Epithelial cell of prostate (primary cell): ENCODE measurements around the gene ZDHHC20.
"Not testable (repeated sequence)": the region's sequence is repeated elsewhere in the genome, so short reads cannot be mapped to it uniquely, and the experiment has no call there.

Experiments
- DNase-seq: peaks from one replicate; pipeline ENCODE4 v3.0.0-alpha.2; 2011; ENCODE audit warnings: low read depth, low spot score
- H3K27ac ChIP-seq: fragments of 450-650 bp; 2 replicates; pipeline ENCODE4 v1.5.1; 2017; ENCODE audit warnings: mild to moderate bottlenecking

The ZDHHC20 gene

GRCh38 chr13:21443171-21443570 is 15.9 kb downstream of the ZDHHC20 start:
- DNase-seq, result no peak
- no peak overlapping the region for H3K27ac ChIP-seq

DNA sequence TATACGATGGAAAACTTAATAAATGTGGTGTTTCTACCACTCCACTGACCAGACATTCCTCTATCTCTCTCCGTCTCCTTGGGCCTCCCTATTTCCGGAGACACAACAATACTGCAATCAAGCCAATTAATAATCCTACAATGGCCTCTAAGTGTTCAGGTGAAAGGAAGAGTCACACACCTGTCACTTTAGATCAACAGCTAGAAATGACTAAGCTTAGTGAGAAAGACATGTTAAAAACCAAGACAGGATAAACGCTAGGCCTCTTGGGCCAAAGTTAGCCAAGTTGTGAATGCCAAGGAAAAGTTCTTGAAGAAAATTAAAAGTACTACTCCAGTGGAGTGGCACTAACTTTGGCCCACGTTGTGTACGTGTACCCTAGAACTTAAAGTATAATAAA is 22.5 kb downstream of the ZDHHC20 start:
- DNase-seq, result no peak
- peak overlapping the region; percentile 63 for H3K27ac ChIP-seq

DNA sequence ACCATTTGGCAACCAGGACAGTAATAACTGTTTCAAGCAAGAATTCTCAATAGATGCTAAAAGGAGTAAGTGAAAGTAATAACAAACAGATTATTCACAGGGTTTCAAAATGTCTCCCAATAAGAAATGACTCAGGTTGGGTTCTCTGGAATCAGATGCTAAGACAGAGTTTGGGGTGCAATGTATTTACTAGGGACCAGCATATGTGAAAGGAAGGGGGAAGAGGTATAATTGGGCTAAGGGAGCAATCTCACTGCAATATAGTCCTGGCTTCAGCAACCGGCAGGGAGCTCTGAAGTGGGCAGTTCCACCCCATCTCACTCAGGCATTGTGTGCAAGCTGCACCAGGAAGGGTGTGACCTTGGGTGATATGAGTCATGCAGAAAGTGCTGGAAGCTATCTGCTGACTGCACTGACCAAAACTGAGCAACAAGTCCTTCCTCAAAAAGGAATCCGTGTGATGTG is 23.4 kb downstream of the ZDHHC20 start:
- peak overlapping the region; percentile 63 for H3K27ac ChIP-seq
- peak; percentile 81 for DNase-seq

DNA sequence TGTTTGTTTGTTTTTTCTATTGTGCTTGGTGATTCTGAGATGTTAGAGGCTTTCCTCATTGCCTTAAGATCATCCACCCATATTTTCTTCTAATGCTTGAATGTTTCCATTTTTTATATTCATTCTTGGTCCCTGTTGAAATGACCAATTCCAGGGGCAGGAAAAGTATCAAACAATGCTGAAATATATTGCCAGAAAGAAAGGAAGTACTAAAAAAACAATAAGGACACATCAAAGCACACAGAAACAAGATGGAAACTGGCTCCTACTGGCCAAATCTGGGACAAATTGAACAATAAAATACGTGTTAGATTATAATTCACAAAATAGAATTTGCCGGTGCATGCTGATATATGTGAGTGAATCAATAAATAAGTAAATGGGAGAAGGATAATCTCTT is 23.9 kb downstream of the ZDHHC20 start:
- peak overlapping the region; percentile 63 for H3K27ac ChIP-seq
- DNase-seq, result no peak

DNA sequence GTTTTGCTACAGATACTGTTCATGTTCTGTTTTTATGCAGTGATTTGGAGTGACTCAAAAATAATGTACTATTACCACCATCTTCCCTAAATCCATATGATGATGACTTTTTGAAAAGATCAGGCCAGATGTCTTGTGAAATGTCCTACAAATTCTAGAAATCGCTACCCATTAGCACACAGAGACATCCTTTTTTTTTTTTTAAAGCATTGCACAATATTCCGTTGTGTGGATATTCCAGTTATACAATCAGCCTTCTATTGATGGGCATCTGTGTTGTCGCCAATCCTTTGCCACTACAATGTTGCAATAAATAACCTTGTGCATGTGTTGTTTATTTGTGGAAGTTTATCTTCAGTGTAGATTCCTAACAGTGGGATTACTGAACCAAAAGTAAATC is 24.5 kb downstream of the ZDHHC20 start:
- H3K27ac ChIP-seq, result no peak overlapping the region
- DNase-seq, result no peak

GRCh38 chr13:21429211-21429610 is 29.9 kb downstream of the ZDHHC20 start:
- H3K27ac ChIP-seq, result no peak overlapping the region
- DNase-seq, result no peak

DNA sequence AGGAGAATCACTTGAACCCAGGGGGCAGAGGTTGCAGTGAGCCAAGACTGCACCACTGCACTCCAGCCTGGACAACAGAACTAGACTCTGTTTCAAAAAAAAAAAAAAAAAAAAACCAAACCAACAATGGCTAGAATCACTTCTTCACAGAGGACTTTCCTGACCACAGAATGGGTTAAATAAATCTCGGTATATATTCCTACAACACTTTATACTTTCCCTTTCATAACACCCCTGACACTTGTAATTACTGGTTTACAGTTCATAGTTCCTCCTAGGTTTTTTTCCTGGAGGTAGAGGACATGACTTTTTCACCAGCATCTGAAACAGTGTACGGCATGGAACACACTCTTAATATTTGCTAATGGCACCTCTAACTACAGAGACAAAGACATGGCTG is 31.4 kb downstream of the ZDHHC20 start:
- DNase-seq, result no peak
- no peak overlapping the region for H3K27ac ChIP-seq

DNA sequence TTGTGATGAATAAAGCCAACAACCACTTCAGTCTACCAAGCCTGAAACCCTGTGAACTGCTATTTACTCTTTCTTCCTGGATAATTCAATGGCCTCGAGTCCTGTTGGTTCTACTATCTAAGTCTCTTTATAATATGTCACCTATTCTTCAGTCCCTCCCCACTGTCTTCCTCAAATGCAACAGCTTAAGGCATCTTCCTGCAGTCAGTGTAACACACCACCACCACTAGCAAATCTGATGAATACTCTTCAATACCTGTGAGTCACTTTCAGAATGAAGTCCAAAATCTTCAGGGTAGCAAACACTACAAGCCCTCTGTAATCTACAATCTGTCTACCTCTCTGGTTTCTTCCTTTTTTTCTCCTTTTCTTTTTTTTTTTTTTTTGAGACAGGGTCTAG is 32.9 kb downstream of the ZDHHC20 start:
- DNase-seq, result no peak
- no peak overlapping the region for H3K27ac ChIP-seq

GRCh38 chr13:21420706-21421105 is 38.4 kb downstream of the ZDHHC20 start:
- no peak for DNase-seq
- no peak overlapping the region for H3K27ac ChIP-seq

GRCh38 chr13:21413013-21413412 is 46.1 kb downstream of the ZDHHC20 start:
- DNase-seq, result no peak
- H3K27ac ChIP-seq, result peak overlapping the region; percentile 43

GRCh38 chr13:21410453-21410852 is 48.6 kb downstream of the ZDHHC20 start:
- DNase-seq, H3K27ac ChIP-seq: not testable (repeated sequence)

- peak; percentile 3 for DNase-seq
Measured at GRCh38 chr13:21405309-21405708, 53.8 kb downstream of the ZDHHC20 start.

DNA sequence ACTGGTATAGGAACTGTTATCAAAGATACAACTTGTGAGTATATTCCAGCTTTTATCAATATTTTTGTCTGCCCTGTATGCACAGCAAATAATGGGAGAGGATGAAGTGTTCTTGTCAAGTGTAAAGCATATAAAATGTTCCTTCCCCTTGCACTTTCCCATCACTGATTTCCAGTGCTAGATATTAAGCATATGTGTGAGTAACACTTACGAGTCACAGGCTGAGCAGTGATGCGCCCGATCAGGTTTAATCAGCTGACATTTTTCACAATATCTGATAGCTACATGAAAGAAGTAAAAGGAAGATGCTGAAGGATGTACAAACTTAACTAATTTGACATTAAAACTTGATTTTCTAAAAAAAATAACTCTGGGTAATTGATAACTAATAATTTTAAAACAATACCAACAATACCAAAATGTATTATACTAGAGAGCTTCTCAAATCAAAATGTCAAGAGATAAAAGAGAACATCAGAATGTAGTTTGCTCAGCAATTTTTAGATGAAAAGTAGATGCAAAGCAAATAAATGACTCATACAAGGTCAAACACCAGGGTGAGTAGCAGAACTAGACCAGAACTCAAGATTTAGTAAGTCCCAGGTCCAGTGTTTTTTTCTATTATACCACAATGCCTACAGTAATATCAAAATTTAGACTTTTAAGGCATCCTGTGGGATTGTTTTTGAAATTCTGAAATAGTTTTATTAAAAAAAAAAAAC is 56.4 kb downstream of the ZDHHC20 start:
- DNase-seq, result peak; percentile 16
- H3K27ac ChIP-seq, result peak overlapping the region; percentile 6

More at GRCh38 chr13:21405309-21405708, 53.8 kb downstream of the ZDHHC20 start:
- H3K27ac ChIP-seq, result no peak overlapping the region

DNA sequence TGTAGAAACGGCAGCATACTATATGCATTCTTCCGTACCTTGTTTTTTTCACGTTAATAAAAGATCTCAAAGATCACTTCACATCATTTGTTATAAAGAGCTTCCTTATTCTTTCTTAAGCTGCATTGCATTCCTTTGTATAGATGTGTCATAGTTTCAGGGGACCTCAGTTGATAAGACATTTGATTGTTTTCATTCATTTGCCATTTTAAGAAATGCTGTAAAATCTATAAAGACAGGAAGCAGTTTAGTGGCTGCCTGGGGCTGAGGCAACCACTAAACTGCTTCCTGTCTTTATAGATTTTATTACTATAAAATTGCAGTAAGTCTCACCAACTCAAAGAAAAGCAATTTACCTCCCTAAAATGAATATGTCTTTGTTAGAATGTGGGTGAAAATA is 59.4 kb downstream of the ZDHHC20 start:
- H3K27ac ChIP-seq, result peak overlapping the region; percentile 6
- no peak for DNase-seq

GRCh38 chr13:21395953-21396352 is 63.1 kb downstream of the ZDHHC20 start:
- H3K27ac ChIP-seq, result no peak overlapping the region
- no peak for DNase-seq

DNA sequence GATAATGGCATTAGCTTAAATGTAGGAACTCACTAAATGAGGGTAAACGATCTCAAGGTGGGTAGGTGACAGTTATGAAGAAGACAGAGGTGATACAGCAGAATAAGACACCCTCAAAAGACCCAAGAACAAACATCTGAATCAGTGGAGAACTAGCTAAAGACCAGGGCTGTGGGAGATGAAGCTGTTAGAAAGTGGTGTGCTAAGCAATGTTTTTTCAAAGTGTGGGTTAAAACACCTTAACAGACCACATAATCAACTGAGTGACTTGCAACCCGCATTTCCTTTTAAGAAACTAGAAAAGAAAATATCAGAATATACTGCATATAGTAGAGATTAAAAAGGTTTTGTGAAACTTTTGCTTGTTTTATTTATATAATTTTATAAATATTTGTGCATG is 70.0 kb downstream of the ZDHHC20 start:
- no peak overlapping the region for H3K27ac ChIP-seq
- no peak for DNase-seq

GRCh38 chr13:21385710-21386109 is 73.4 kb downstream of the ZDHHC20 start:
- H3K27ac ChIP-seq, result no peak overlapping the region
- DNase-seq, result no peak

DNA sequence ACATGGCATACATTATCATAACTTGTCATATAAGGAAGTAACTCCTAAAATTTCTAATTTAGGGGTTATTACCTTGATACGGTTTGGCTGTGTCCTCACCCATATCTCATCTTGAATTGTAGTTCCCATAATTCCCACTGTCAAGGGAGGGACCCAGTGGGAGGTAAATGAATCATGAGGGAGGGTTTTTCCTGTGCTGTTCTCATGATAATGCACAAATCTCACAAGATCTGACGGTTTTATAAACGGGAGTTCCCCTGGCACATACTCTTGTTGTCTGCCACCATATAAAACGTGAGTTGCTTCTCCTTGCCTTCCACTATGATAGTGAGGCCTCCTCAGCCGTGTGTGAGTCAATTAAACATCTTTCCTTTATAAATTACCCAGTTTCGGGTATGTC is 76.0 kb downstream of the ZDHHC20 start:
- no peak for DNase-seq
- no peak overlapping the region for H3K27ac ChIP-seq

DNA sequence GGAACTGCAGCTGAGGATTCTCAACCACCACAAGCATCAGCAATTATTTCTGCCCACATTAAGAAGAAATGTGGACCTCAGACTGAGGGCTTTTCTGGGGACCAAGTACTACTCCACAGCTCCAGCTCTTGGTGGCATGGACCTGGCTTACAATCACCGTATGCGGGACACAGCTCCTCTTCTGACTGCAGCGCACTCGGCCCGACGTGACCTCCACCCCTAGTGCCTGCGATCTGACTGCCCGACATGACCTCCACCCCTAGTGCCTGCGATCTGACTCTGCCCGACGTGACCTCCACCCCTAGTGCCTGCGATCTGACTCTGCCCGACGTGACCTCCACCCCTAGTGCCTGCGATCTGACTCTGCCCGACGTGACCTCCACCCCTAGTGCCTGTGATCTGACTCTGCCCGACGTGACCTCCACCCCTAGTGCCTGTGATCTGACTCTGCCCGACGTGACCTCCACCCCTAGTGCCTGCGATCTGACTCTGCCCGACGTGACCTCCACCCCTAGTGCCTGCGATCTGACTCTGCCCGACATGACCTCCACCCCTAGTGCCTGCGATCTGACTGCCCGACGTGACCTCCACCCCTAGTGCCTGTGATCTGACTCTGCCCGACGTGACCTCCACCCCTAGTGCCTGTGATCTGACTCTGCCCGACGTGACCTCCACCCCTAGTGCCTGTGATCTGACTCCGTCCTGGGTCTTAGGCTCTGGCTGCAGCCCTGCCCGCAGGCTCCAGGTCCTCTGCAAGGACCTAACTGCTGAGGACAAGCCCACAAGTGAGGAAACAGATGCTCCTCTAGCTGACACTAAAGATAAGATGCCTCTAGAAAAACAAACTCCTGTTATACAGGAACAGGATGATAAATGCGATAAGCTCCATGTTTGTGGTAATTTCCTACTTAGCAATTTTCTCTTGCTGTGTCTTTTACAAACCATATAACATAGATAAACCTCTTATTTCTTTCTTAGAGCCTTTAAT is 81.8 kb downstream of the ZDHHC20 start:
- not testable (repeated sequence) for DNase-seq, H3K27ac ChIP-seq

GRCh38 chr13:21372530-21372929 is 86.6 kb downstream of the ZDHHC20 start:
- no peak for DNase-seq
- no peak overlapping the region for H3K27ac ChIP-seq

- H3K27ac ChIP-seq, result no peak overlapping the region
- DNase-seq, result no peak
Measured at GRCh38 chr13:21371011-21371410, 88.1 kb downstream of the ZDHHC20 start.
